Psoas muscle (tissue), 8 donors: ENCODE results near the gene FAM193B. TPM values are rescaled to one million over a fixed set of nuclear protein-coding genes. Genes with fewer than 3 reads are reported as not detected.
A peak's percentile ranks its signal among the peaks of the same experiment; 100 is the strongest.

ENCODE experiments used
- ATAC-seq, 4 donors: fragments of 200-7000 bp; cut with Tn5 transposase; one replicate each; pipeline ENCODE4 v1.9.1; 2020; ENCODE audit warnings: moderate library complexity in 3 of 4, mild to moderate bottlenecking in 2 of 4
- DNase-seq, 2 donors: peaks; one replicate each; pipeline ENCODE4 v3.0.0-alpha.2; 2020
- H3K27ac ChIP-seq: fragments of 200-600 bp; one replicate; pipeline ENCODE4 v1.8.0; 2022
- H3K27me3 ChIP-seq, 3 donors: fragments of 200-600 bp in 1 of 3; one replicate each; pipeline versions ENCODE4 v1.6.1 to v1.8.0; 2013 to 2022; ENCODE audit warnings: low read length in 2 of 3, mild to moderate bottlenecking in 2 of 3, moderate library complexity in 1 of 3; ENCODE audit not compliant: insufficient read depth in 3 of 3
- H3K36me3 ChIP-seq, 2 donors: fragments of 200-600 bp in 1 of 2; one replicate each; pipeline versions ENCODE4 v1.6.1 to v1.8.0; 2013 to 2022; ENCODE audit warnings: low read depth in 1 of 2, mild to moderate bottlenecking in 1 of 2, moderate library complexity in 1 of 2; ENCODE audit not compliant: insufficient read depth in 1 of 2
- H3K4me1 ChIP-seq: fragments of 200-600 bp; one replicate; pipeline ENCODE4 v1.8.0; 2022
- H3K4me3 ChIP-seq: fragments of 200-600 bp; one replicate; pipeline ENCODE4 v1.8.0; 2022; ENCODE audit warnings: mild to moderate bottlenecking
- H3K9me3 ChIP-seq: fragments of 200-600 bp; one replicate; pipeline ENCODE4 v1.8.0; 2022
- CTCF ChIP-seq: fragments of 200-600 bp; IDR thresholded peaks from one replicate; pipeline ENCODE4 v1.8.0; 2022; ENCODE audit warnings: antibody characterized with exemption
- WGBS, 3 donors: extraction: QIAGEN DNeasy Blood & Tissue Kit; methylation state at CpG; one replicate each; pipeline versions ENCODE4 v1.1.6 to v1.1.7; 2013; 5-methylcytosine and 5-hydroxymethylcytosine counted together
- intact Hi-C, 2 donors: fragments of 100-400 bp; cut with DNase I; formaldehyde crosslinking; loops; one replicate each; pipeline versions ENCODE4 v1.11.0 to v1.14.2; 2022
- polyA plus RNA-seq, 3 donors: library from polyadenylated mRNA; stranded (reverse); fragments of 200-250 nt; gene quantifications; one replicate each; pipeline ENCODE4 v1.2.3, GENCODE V29; 2013
- total RNA-seq, 4 donors: library from RNA; stranded (reverse); fragmentation: NEBNext Ultra II Directional in 2 of 4; extraction: Animal tissue kit (Norgen Biotek cat#: 25700) in 2 of 4; gene quantifications; one replicate each; pipeline versions ENCODE4 v1.2.1 to v1.2.4, GENCODE V29; 2021 to 2023
- donor health status: healthy with polysubstance abuse.
- donor health status: DM: no; HTN: no; CAD: no; lungs with moderate emphysema.
- donor health status: Bipolar disorder and iron deficiency.
- donor health status: healthy.
- donor health status: DM: yes; HTN: yes; CAD: no.
- donor health status: DM: no; HTN: no; CAD: no.
- donor health status: DM: no; HTN: no; CAD: no.
- donor health status: DM: yes; HTN: yes; CAD: no.

FAM193B gene
- total and polyA plus RNA-seq, 7 donors = 26.9 to 36.7 (median 28.4) TPM

GRCh38 chr5:177479774-177480173 is 74.6 kb downstream of the FAM193B start:
- intact Hi-C loops = no loop called here
- Histone ChIP-seq H3K27me3 (no peaks in the 10 kb centered on the region), H3K4me3 (no peak overlapping the region), H3K4me1 (peaks cover 34% of the 10 kb centered on the region), H3K36me3 (peaks cover 0 to 19% of the 10 kb centered on the region in 2 donors), H3K27ac (peak overlapping the region; percentile 80), H3K9me3 (no peaks in the 10 kb centered on the region)
- WGBS, 3 donors = 14 to 55% (median 15%) methylated on average over 14 of the region's 14 CpGs
- DNase-seq (no peak), ATAC-seq (peak; percentile 17 to 24 (median 20))
- no peak for TF ChIP-seq CTCF

GRCh38 chr5:177478711-177479646 is 75.4 kb downstream of the FAM193B start:
- TF ChIP-seq CTCF = no peak
- no peaks in the 10 kb centered on the region for H3K9me3 ChIP-seq
- H3K4me1 ChIP-seq = peaks cover 26% of the 10 kb centered on the region
- H3K4me3 ChIP-seq = no peak overlapping the region
- H3K36me3 ChIP-seq = peaks cover 0 to 17% of the 10 kb centered on the region in 2 donors
- peak overlapping the region; percentile 80 for H3K27ac ChIP-seq
- DNase-seq (peak; percentile 86 to 94), ATAC-seq (peak; percentile 56 to 84 (median 70))
- no peaks in the 10 kb centered on the region for H3K27me3 ChIP-seq
- intact Hi-C loops = no loop called here
- 14 to 21% (median 16%) methylated on average over 18 of the region's 18 CpGs for WGBS, 3 donors

GRCh38 chr5:177477701-177478477 is 76.5 kb downstream of the FAM193B start:
- H3K4me3 ChIP-seq = no peak overlapping the region
- H3K36me3 ChIP-seq = peaks cover 0 to 7% of the 10 kb centered on the region in 2 donors
- H3K9me3 ChIP-seq = no peaks in the 10 kb centered on the region
- ATAC-seq = peak in 2 of 4 donors; percentile 0 to 2
- peak overlapping the region; percentile 80 for H3K27ac ChIP-seq
- no peak for DNase-seq
- WGBS, 3 donors = 92 to 95% (median 93%) methylated on average over 13 of the region's 13 CpGs
- no peak for TF ChIP-seq CTCF
- H3K27me3 ChIP-seq = no peaks in the 10 kb centered on the region
- intact Hi-C loops = no loop called here
- H3K4me1 ChIP-seq = peaks cover 21% of the 10 kb centered on the region

- ATAC-seq = no peak
Observed at GRCh38 chr5:177476531-177477233, 77.7 kb downstream of the FAM193B start.

More at GRCh38 chr5:177476531-177477233, 77.7 kb downstream of the FAM193B start:
- intact Hi-C loops = no loop called here
- Histone ChIP-seq H3K4me1 (peaks cover 29% of the 10 kb centered on the region), H3K9me3 (no peaks in the 10 kb centered on the region), H3K36me3 (peaks cover 0 to 4% of the 10 kb centered on the region in 2 donors), H3K27me3 (no peaks in the 10 kb centered on the region), H3K27ac (no peak overlapping the region), H3K4me3 (no peak overlapping the region)
- peak in 1 of 2 donors; percentile 65 for DNase-seq
- no peak for TF ChIP-seq CTCF
- 77 to 79% (median 77%) methylated on average over 18 of the region's 18 CpGs for WGBS, 3 donors
